Liver (tissue), 3 donors: ENCODE results near the gene MAP4K1.

ENCODE experiments used
- GABPA ChIP-seq, 2 donors: IDR thresholded peaks in 1 of 2; conservative IDR thresholded peaks in 1 of 2; 2 replicates each; pipeline ENCODE4 v1.6.1; 2016; ENCODE audit warnings: antibody characterized with exemption in 2 of 2, mild to moderate bottlenecking in 1 of 2, moderate library complexity in 1 of 2
- JUND ChIP-seq, 2 donors: IDR thresholded peaks; 2 replicates each; pipeline ENCODE4 v1.6.1; 2016; ENCODE audit warnings: antibody characterized with exemption in 2 of 2
- RAD21 ChIP-seq, 2 donors: IDR thresholded peaks; 2 replicates each; pipeline ENCODE4 v1.6.1; 2016; ENCODE audit warnings: antibody characterized with exemption in 2 of 2, mild to moderate bottlenecking in 2 of 2
- TF ChIP-seq, protein P1 (sequence below): IDR thresholded peaks from 2 replicates; pipeline ENCODE4 v1.6.1; 2016; ENCODE audit warnings: antibody characterized with exemption, mild to moderate bottlenecking
- TF ChIP-seq, protein P2 (sequence below): fragments of 150-350 bp; IDR thresholded peaks from 2 replicates; pipeline ENCODE4 v1.5.1; 2017; ENCODE audit warnings: improper control_type of control experiment, low read depth, low read length; ENCODE audit not compliant: missing input control
- TF ChIP-seq, protein P3 (sequence below): IDR thresholded peaks from 2 replicates; pipeline ENCODE4 v1.6.1; 2016; ENCODE audit warnings: antibody characterized with exemption
- TF ChIP-seq, protein P4 (sequence below): IDR thresholded peaks from 2 replicates; pipeline ENCODE4 v1.6.1; 2016; ENCODE audit warnings: antibody characterized with exemption
- donor health status: healthy.
- donor health status: healthy.

DNA sequence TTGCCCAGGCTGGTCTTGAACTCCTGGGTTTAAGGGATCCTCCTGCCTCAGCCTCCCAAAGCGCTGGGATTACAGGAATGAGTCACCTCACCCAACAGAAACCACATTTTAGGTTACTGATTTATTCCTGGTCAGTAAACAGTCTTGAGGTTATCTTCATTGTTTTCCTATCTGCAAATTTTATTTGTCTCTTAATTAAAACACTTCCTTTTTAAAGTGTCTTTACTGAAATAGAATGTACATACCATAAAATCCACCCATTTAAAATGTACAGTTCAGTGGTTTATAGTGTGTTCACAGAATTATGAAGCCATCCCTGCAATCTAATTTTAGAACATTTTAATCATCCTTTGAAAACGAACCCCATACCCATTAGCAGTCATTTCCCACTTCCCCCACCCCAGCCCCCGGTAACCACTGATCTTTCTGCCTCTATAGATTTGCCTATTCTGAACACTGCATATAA is 63.0 kb downstream of the MAP4K1 start:
- TF ChIP-seq, protein P1, sequence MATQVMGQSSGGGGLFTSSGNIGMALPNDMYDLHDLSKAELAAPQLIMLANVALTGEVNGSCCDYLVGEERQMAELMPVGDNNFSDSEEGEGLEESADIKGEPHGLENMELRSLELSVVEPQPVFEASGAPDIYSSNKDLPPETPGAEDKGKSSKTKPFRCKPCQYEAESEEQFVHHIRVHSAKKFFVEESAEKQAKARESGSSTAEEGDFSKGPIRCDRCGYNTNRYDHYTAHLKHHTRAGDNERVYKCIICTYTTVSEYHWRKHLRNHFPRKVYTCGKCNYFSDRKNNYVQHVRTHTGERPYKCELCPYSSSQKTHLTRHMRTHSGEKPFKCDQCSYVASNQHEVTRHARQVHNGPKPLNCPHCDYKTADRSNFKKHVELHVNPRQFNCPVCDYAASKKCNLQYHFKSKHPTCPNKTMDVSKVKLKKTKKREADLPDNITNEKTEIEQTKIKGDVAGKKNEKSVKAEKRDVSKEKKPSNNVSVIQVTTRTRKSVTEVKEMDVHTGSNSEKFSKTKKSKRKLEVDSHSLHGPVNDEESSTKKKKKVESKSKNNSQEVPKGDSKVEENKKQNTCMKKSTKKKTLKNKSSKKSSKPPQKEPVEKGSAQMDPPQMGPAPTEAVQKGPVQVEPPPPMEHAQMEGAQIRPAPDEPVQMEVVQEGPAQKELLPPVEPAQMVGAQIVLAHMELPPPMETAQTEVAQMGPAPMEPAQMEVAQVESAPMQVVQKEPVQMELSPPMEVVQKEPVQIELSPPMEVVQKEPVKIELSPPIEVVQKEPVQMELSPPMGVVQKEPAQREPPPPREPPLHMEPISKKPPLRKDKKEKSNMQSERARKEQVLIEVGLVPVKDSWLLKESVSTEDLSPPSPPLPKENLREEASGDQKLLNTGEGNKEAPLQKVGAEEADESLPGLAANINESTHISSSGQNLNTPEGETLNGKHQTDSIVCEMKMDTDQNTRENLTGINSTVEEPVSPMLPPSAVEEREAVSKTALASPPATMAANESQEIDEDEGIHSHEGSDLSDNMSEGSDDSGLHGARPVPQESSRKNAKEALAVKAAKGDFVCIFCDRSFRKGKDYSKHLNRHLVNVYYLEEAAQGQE: no peak
- TF ChIP-seq, protein P2, sequence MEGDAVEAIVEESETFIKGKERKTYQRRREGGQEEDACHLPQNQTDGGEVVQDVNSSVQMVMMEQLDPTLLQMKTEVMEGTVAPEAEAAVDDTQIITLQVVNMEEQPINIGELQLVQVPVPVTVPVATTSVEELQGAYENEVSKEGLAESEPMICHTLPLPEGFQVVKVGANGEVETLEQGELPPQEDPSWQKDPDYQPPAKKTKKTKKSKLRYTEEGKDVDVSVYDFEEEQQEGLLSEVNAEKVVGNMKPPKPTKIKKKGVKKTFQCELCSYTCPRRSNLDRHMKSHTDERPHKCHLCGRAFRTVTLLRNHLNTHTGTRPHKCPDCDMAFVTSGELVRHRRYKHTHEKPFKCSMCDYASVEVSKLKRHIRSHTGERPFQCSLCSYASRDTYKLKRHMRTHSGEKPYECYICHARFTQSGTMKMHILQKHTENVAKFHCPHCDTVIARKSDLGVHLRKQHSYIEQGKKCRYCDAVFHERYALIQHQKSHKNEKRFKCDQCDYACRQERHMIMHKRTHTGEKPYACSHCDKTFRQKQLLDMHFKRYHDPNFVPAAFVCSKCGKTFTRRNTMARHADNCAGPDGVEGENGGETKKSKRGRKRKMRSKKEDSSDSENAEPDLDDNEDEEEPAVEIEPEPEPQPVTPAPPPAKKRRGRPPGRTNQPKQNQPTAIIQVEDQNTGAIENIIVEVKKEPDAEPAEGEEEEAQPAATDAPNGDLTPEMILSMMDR: no peak
- TF ChIP-seq, protein P3, sequence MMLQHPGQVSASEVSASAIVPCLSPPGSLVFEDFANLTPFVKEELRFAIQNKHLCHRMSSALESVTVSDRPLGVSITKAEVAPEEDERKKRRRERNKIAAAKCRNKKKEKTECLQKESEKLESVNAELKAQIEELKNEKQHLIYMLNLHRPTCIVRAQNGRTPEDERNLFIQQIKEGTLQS: no peak
- TF ChIP-seq JUND (IDR thresholded peaks at IDR 0.05) (no peak), GABPA (IDR thresholded peaks at IDR 0.05 in 1 of 2, conservative IDR thresholded peaks at IDR 0.05 in 1 of 2) (no peak), RAD21 (IDR thresholded peaks at IDR 0.05) (no peak)
- TF ChIP-seq, protein P4, sequence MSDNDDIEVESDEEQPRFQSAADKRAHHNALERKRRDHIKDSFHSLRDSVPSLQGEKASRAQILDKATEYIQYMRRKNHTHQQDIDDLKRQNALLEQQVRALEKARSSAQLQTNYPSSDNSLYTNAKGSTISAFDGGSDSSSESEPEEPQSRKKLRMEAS: no peak
